AG04450 (cell line): ENCODE measurements around the gene PRSS38. TPM values are rescaled to one million over a fixed set of nuclear protein-coding genes. Genes with fewer than 3 reads are reported as not detected.

Source experiments
- CTCF ChIA-PET: fragments of 300-600, 350-600 bp; formaldehyde crosslinking; extraction: SDS; loops from one replicate; lab custom pipeline; 2022; ENCODE audit warnings: antibody characterized with exemption, inconsistent platforms; lab: Charles Lee
- POLR2A ChIA-PET: fragments of 350-600 bp; formaldehyde crosslinking; extraction: SDS; loops from one replicate; lab custom pipeline; 2021; ENCODE audit warnings: antibody characterized with exemption, inconsistent platforms; lab: Yijun Ruan, JAX
- DNase-seq: peaks from one replicate; pipeline ENCODE4 v3.0.0-alpha.2; 2011; ENCODE audit warnings: low read depth, low spot score
- H3K27ac ChIP-seq: one replicate; pipeline ENCODE4 v1.5.1; 2012; ENCODE audit warnings: low read depth, low read length, control low read depth
- H3K27me3 ChIP-seq: one replicate; pipeline ENCODE4 v1.6.0; 2012; ENCODE audit warnings: low read length; ENCODE audit not compliant: control insufficient read depth, insufficient read depth
- H3K4me3 ChIP-seq: 2 replicates; pipeline ENCODE4 v1.5.1; 2011; ENCODE audit warnings: mild to moderate bottlenecking, low read depth, low read length, control low read depth
- H3K9me3 ChIP-seq: 2 replicates; pipeline ENCODE4 v1.5.1; 2012; ENCODE audit warnings: low read length; ENCODE audit not compliant: control insufficient read depth, insufficient read depth
- CTCF ChIP-seq: IDR thresholded peaks from 2 replicates; pipeline ENCODE4 v1.5.1; 2011; ENCODE audit warnings: low read depth, low read length, control low read depth, inconsistent platforms
- polyA plus RNA-seq: library from polyadenylated mRNA; depleted of rRNA; stranded (reverse); fragments of >200 nt; gene quantifications from 2 replicates; pipeline ENCODE4 v1.2.3, GENCODE V29; 2011

PRSS38 gene
- polyA plus RNA-seq, 1 experiment: not detected

- Histone ChIP-seq H3K27me3 (no peaks in the 10 kb centered on the region), H3K9me3 (no peaks in the 10 kb centered on the region; the same call in 1 of the 2 replicates), H3K4me3 (peak overlapping the region; percentile 74), H3K27ac (peak overlapping the region; percentile 21)
- POLR2A ChIA-PET: interaction anchor here (1.3 kb wide), 1 partner anchor 12 kb away, joined by 4 read pairs; no protein-coding TSS in a partner anchor
- no peak for DNase-seq
- CTCF ChIA-PET: interaction anchor here (0.9 to 1.0 kb wide), 2 partner anchors 23 to 167 kb away, joined by 3 read pairs; no protein-coding TSS in a partner anchor
- no peak for TF ChIP-seq CTCF
These were observed 28.6 kb upstream of the PRSS38 start for GRCh38 chr1:227786673-227787512.

DNA sequence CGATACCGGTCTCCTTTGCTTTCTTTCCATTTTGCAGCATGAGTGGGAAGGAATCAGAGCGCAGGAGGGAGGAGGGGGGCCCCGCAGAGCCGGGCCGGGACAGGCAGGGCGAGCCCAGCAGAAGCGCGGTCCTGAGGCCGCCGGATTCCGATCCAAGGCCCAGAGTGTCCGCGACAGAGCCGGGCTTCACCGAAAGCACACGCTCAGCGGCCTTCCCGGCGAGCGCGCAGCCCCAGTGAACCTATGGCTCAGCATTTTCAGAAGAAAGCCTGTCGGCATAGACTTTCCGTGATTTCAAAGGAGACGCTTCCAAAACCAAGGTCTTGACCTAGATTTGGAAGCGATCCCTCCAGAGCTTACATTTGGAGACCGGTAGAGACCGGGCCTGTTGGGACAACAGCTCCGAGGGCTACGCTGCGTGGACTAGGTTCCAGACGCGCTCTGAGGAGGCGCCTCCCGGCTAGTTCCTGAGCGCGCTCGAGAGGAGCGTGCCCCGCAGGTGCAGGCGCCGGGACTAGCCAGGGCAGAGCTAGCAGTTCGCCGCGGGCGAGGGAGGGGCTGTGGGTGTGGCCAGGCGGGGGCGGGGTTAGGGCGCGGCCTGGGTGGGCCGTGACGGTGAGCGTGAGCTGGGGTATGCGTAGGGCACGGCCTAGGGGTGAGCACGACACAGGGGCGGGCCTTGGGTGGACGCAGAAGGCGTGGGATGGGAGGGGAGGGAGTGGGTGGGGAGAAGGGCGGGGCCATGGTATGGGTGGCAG lies 27.8 kb upstream of the PRSS38 start:
- peak; percentile 83 for DNase-seq
- Histone ChIP-seq H3K27ac (peak overlapping the region; percentile 52), H3K9me3 (no peaks in the 10 kb centered on the region; the same call in 1 of the 2 replicates), H3K4me3 (peak overlapping the region; percentile 74), H3K27me3 (no peaks in the 10 kb centered on the region)
- ChIA-PET POLR2A (interaction anchor here (0.6 to 1.4 kb wide), 5 partner anchors 8 to 160 kb away, joined by 3 to 5 read pairs (median 4); partner anchors contain the start of gene WNT9A), CTCF (interaction anchor here (0.6 to 1.0 kb wide), 4 partner anchors 23 to 166 kb away, joined by 3 to 6 read pairs (median 4); no protein-coding TSS in a partner anchor)
- TF ChIP-seq CTCF: no peak

- TF ChIP-seq CTCF: no peak
- ChIA-PET CTCF (interaction anchor here (1.0 kb wide), 1 partner anchor 24 kb away, joined by 3 read pairs; no protein-coding TSS in a partner anchor), POLR2A (interaction anchor here (0.6 to 1.4 kb wide), 6 partner anchors 9 to 159 kb away, joined by 3 to 5 read pairs (median 4); partner anchors contain the start of gene WNT9A)
- Histone ChIP-seq H3K4me3 (peak overlapping the region; percentile 74), H3K9me3 (no peaks in the 10 kb centered on the region; the same call in 1 of the 2 replicates), H3K27me3 (no peaks in the 10 kb centered on the region), H3K27ac (peak overlapping the region; percentile 47)
- no peak for DNase-seq
These were observed 27.0 kb upstream of the PRSS38 start for GRCh38 chr1:227788271-227789083.

GRCh38 chr1:227789084-227790033 lies 26.1 kb upstream of the PRSS38 start:
- no peak for DNase-seq
- POLR2A ChIA-PET: interaction anchor here (1.1 kb wide), 1 partner anchor 30 kb away, joined by 3 read pairs; no protein-coding TSS in a partner anchor
- Histone ChIP-seq H3K27ac (no peak overlapping the region), H3K4me3 (peak overlapping the region; percentile 74), H3K27me3 (no peaks in the 10 kb centered on the region), H3K9me3 (no peaks in the 10 kb centered on the region; the same call in 1 of the 2 replicates)
- CTCF ChIA-PET: no interaction called here
- peak; percentile 35; the same call in 1 of the 2 replicates for TF ChIP-seq CTCF
